GM23338 (cell line): ENCODE data around the gene OLFML2A. TPM values are rescaled to one million over a fixed set of nuclear protein-coding genes. Genes with fewer than 3 reads are reported as not detected.

ENCODE experiments used
- ATAC-seq: fragments of 200-7000 bp; cut with Tn5 transposase; 3 replicates; pipeline ENCODE4 v1.9.1; 2020
- DNase-seq: peaks from one replicate; pipeline ENCODE4 v3.0.0-alpha.2; 2015; ENCODE audit warnings: low spot score
- H2AFZ ChIP-seq: fragments of 200-600 bp; sonication (generic); 2 replicates; pipeline ENCODE4 v1.8.0; 2016; ENCODE audit warnings: antibody characterized with exemption, mild to moderate bottlenecking, moderate library complexity
- H3F3A ChIP-seq: fragments of 200-600 bp; sonication (generic); replicated peaks from 2 replicates; pipeline ENCODE4 v1.8.0; 2017; ENCODE audit warnings: antibody characterized with exemption, mixed run types, low read depth
- H3K27ac ChIP-seq: fragments of 200-600 bp; sonication (generic); 2 replicates; pipeline ENCODE4 v1.6.1; 2016; ENCODE audit warnings: low read depth
- H3K27me3 ChIP-seq: fragments of 200-600 bp; sonication (generic); 2 replicates; pipeline ENCODE4 v1.8.0; 2016; ENCODE audit warnings: mild to moderate bottlenecking, mixed run types, moderate library complexity; ENCODE audit not compliant: insufficient read depth
- H3K36me3 ChIP-seq: fragments of 200-600 bp; sonication (generic); 2 replicates; pipeline ENCODE4 v1.8.0; 2016; ENCODE audit warnings: mild to moderate bottlenecking; ENCODE audit not compliant: insufficient read depth
- H3K4me1 ChIP-seq: fragments of 200-600 bp; sonication (generic); 2 replicates; pipeline ENCODE4 v1.8.0; 2016; ENCODE audit warnings: mild to moderate bottlenecking, moderate library complexity; ENCODE audit not compliant: insufficient read depth
- H3K4me2 ChIP-seq: fragments of 200-600 bp; sonication (generic); 2 replicates; pipeline ENCODE4 v1.7.1; 2017; ENCODE audit warnings: mixed run types
- H3K4me3 ChIP-seq: fragments of 200-600 bp; sonication (generic); 2 replicates; pipeline ENCODE4 v1.6.1; 2016; ENCODE audit warnings: mixed run types
- H3K79me2 ChIP-seq: fragments of 200-600 bp; sonication (generic); replicated peaks from 2 replicates; pipeline ENCODE4 v1.8.0; 2017; ENCODE audit warnings: mild to moderate bottlenecking; ENCODE audit not compliant: insufficient read depth
- H3K9me2 ChIP-seq: fragments of 200-600 bp; sonication (generic); 2 replicates; pipeline ENCODE4 v1.8.0; 2017; ENCODE audit not compliant: insufficient read depth
- H4K20me1 ChIP-seq: fragments of 200-600 bp; sonication (generic); replicated peaks from 2 replicates; pipeline ENCODE4 v1.8.0; 2017; ENCODE audit warnings: mild to moderate bottlenecking; ENCODE audit not compliant: insufficient read depth
- H3K27ac Mint-ChIP-seq: 2 replicates; pipeline ENCODE4 v1.8.0; 2020; ENCODE audit warnings: inconsistent platforms, mild to moderate bottlenecking, moderate library complexity, mixed read lengths
- H3K27me3 Mint-ChIP-seq: 3 replicates; pipeline ENCODE4 v1.8.0; 2022; ENCODE audit warnings: low read depth, mild to moderate bottlenecking, moderate library complexity, mixed read lengths, inconsistent platforms; ENCODE audit not compliant: insufficient read depth, poor library complexity
- H3K36me3 Mint-ChIP-seq: 3 replicates; pipeline ENCODE4 v1.8.0; 2021; ENCODE audit warnings: low read depth, mild to moderate bottlenecking, inconsistent platforms, moderate library complexity, mixed read lengths
- H3K4me1 Mint-ChIP-seq: 3 replicates; pipeline ENCODE4 v1.8.0; 2020; ENCODE audit warnings: mild to moderate bottlenecking, inconsistent platforms, mixed read lengths
- H3K4me3 Mint-ChIP-seq: 3 replicates; pipeline ENCODE4 v1.8.0; 2021; ENCODE audit warnings: moderate library complexity, mild to moderate bottlenecking, inconsistent platforms, mixed read lengths
- H3K9me3 Mint-ChIP-seq: 3 replicates; pipeline ENCODE4 v1.8.0; 2020; ENCODE audit warnings: moderate library complexity, mild to moderate bottlenecking, inconsistent platforms, mixed read lengths
- CTCF ChIP-seq, 2 experiments: fragments of 200-600 bp in 1 of 2; sonication (generic) in 1 of 2; conservative IDR thresholded peaks; 2 replicates each; pipeline versions ENCODE4 v1.5.1 to v1.6.1; 2016 to 2017; ENCODE audit warnings: antibody characterized with exemption in 2 of 2, low read depth in 2 of 2, mild to moderate bottlenecking in 2 of 2, moderate library complexity in 1 of 2
- EZH2phosphoT487 ChIP-seq: fragments of 200-600 bp; sonication (generic); IDR thresholded peaks from one replicate; pipeline ENCODE4 v1.8.1; 2018; ENCODE audit warnings: antibody characterized with exemption; ENCODE audit not compliant: unreplicated experiment
- JUNB ChIP-seq: IDR thresholded peaks from one replicate; pipeline ENCODE4 v1.6.1; 2016; ENCODE audit warnings: antibody characterized with exemption; ENCODE audit not compliant: unreplicated experiment
- POLR2AphosphoS5 ChIP-seq: IDR thresholded peaks from 2 replicates; pipeline ENCODE4 v1.6.1; 2016; ENCODE audit warnings: antibody characterized with exemption, low read depth
- STAT1 ChIP-seq: IDR thresholded peaks from one replicate; pipeline ENCODE4 v1.6.1; 2016; ENCODE audit warnings: antibody characterized with exemption; ENCODE audit not compliant: unreplicated experiment
- ZNF331 ChIP-seq: fragments of 250-450 bp; sonication (Bioruptor Pico); IDR thresholded peaks from 2 replicates; pipeline ENCODE4 v1.5.0; 2020; ENCODE audit warnings: low read depth, mild to moderate bottlenecking, moderate library complexity
- ZNF462 ChIP-seq: fragments of 250-450 bp; sonication (Bioruptor Pico); IDR thresholded peaks from 2 replicates; pipeline ENCODE4 v1.5.0; 2020; ENCODE audit warnings: mild to moderate bottlenecking, moderate library complexity
- polyA plus RNA-seq: library from polyadenylated mRNA; unstranded; fragments of >200 nt; fragmentation: Nextera tagmentation; extraction: Ambion mirVana; gene quantifications from 2 replicates; pipeline ENCODE4 v1.2.1, GENCODE V29; 2016
- total RNA-seq: library from RNA; depleted of rRNA; stranded (reverse); fragments of >200 nt; shearing (Covaris generic); gene quantifications from 2 replicates; pipeline ENCODE4 v1.2.3, GENCODE V29; 2014

The OLFML2A gene
- total and polyA plus RNA-seq, 2 experiments from 2014 or later, result 1.1 to 6.7 TPM

GRCh38 chr9:124818431-124819281 lies 41.7 kb downstream of the OLFML2A start:
- H3F3A ChIP-seq, result no peaks in the 10 kb centered on the region
- H3K9me2 ChIP-seq, result no peaks in the 10 kb centered on the region
- Mint-ChIP-seq H3K4me1 (peaks cover 4% of the 10 kb centered on the region; the same call in 2 of the 3 replicates), H3K4me3 (no peak overlapping the region), H3K27me3 (peaks cover 10% of the 10 kb centered on the region), H3K27ac (no peak overlapping the region), H3K36me3 (no peaks in the 10 kb centered on the region), H3K9me3 (no peaks in the 10 kb centered on the region)
- no peak overlapping the region for H3K27ac ChIP-seq
- DNase-seq (peak; percentile 75), ATAC-seq (peak; percentile 95)
- TF ChIP-seq CTCF (conservative IDR thresholded peaks at IDR 0.05; ENCODE audit: low read depth in 2 of 2) (peak; percentile 15 to 26; a peak in 3 of 4 replicates), EZH2phosphoT487 (no peak)
- H3K4me2 ChIP-seq, result no peak overlapping the region
- no peaks in the 10 kb centered on the region for H3K36me3 ChIP-seq
- H3K4me1 ChIP-seq, result no peaks in the 10 kb centered on the region
- H2AFZ ChIP-seq, result peak overlapping the region; percentile 96
- no peaks in the 10 kb centered on the region for H3K27me3 ChIP-seq
- H4K20me1 ChIP-seq, result no peaks in the 10 kb centered on the region
- no peaks in the 10 kb centered on the region for H3K79me2 ChIP-seq
- H3K4me3 ChIP-seq, result no peak overlapping the region

- Mint-ChIP-seq H3K4me1 (peaks cover 4% of the 10 kb centered on the region; the same call in 2 of the 3 replicates), H3K36me3 (no peaks in the 10 kb centered on the region), H3K27ac (no peak overlapping the region), H3K27me3 (peaks cover 10% of the 10 kb centered on the region), H3K4me3 (no peak overlapping the region), H3K9me3 (no peaks in the 10 kb centered on the region; the same call in 2 of the 3 replicates)
- no peaks in the 10 kb centered on the region for H3K79me2 ChIP-seq
- no peaks in the 10 kb centered on the region for H3K36me3 ChIP-seq
- H3K9me2 ChIP-seq, result no peaks in the 10 kb centered on the region
- H3K27me3 ChIP-seq, result no peaks in the 10 kb centered on the region
- no peaks in the 10 kb centered on the region for H4K20me1 ChIP-seq
- H3K4me1 ChIP-seq, result no peaks in the 10 kb centered on the region
- H3K4me3 ChIP-seq, result no peak overlapping the region
- H3K4me2 ChIP-seq, result no peak overlapping the region
- no peak; the same call in 2 of the 3 replicates for ATAC-seq
- DNase-seq, result no peak
- no peak overlapping the region for H3K27ac ChIP-seq
- H3F3A ChIP-seq, result no peaks in the 10 kb centered on the region
- no peak for TF ChIP-seq ZNF462 (CRISPR knock-in tag)
- TF ChIP-seq JUNB, result no peak
- no peak for TF ChIP-seq ZNF331 (CRISPR knock-in tag)
- no peak for TF ChIP-seq POLR2AphosphoS5
- no peak for TF ChIP-seq STAT1
- H2AFZ ChIP-seq, result peak overlapping the region; percentile 74
These were observed 44.0 kb downstream of the OLFML2A start for GRCh38 chr9:124820698-124821623.
